Panc1 (cell line): ENCODE data around the gene TIMM50. TPM values are rescaled to one million over a fixed set of nuclear protein-coding genes. Genes with fewer than 3 reads are reported as not detected.

ENCODE experiments used
- ATAC-seq: fragments of 200-7000 bp; cut with Tn5 transposase; 2 replicates; pipeline ENCODE4 v1.9.1; 2020; ENCODE audit warnings: mild to moderate bottlenecking, moderate library complexity
- BruUV-seq: library from RNA; stranded (reverse); fragments of 400-500 nt; replicated peaks from 2 replicates; lab custom pipeline; 2021; lab: Mats Ljungman, UMichigan
- CTCF ChIA-PET: fragments of 300-600 bp; sonication (Branson Sonifier 250); formaldehyde crosslinking; loops from one replicate; lab custom pipeline; 2022; ENCODE audit warnings: antibody characterized with exemption; lab: Charles Lee
- POLR2A ChIA-PET: fragments of 300-600 bp; sonication (Branson Sonifier 250); formaldehyde crosslinking; loops from one replicate; lab custom pipeline; 2022; ENCODE audit warnings: antibody characterized with exemption; lab: Charles Lee
- DNase-seq: peaks from one replicate; pipeline ENCODE4 v3.0.0-alpha.2; 2010; ENCODE audit warnings: low read depth, low spot score
- H3K27ac ChIP-seq: 2 replicates; pipeline ENCODE4 v1.5.1; 2011; ENCODE audit warnings: mild to moderate bottlenecking, low read length, inconsistent platforms
- H3K27me3 ChIP-seq: fragments of 200-500 bp; sonication (Bioruptor generic); 2 replicates; pipeline ENCODE4 v1.6.0; 2014; ENCODE audit warnings: low read length, inconsistent platforms; ENCODE audit not compliant: control insufficient read depth, insufficient read depth
- H3K36me3 ChIP-seq: fragments of 200-500 bp; sonication (Bioruptor generic); 2 replicates; pipeline ENCODE4 v1.5.1; 2014; ENCODE audit warnings: inconsistent platforms, mild to moderate bottlenecking, low read length, moderate library complexity; ENCODE audit not compliant: control insufficient read depth, insufficient read depth
- H3K4me1 ChIP-seq: 2 replicates; pipeline ENCODE4 v1.5.1; 2011; ENCODE audit warnings: inconsistent platforms, mild to moderate bottlenecking, low read length, moderate library complexity; ENCODE audit not compliant: control insufficient read depth, insufficient read depth
- H3K4me3 ChIP-seq, 2 experiments: 2 replicates each; pipeline ENCODE4 v1.5.1; 2011 to 2012; ENCODE audit warnings: low read depth in 2 of 2, low read length in 2 of 2, mild to moderate bottlenecking in 2 of 2, inconsistent platforms in 1 of 2, moderate library complexity in 1 of 2
- H3K9me3 ChIP-seq: fragments of 200-500 bp; sonication (Bioruptor generic); 2 replicates; pipeline ENCODE4 v1.5.1; 2014; ENCODE audit warnings: low read depth, mild to moderate bottlenecking, inconsistent platforms, low read length, moderate library complexity; ENCODE audit not compliant: control insufficient read depth, insufficient read depth
- POLR2AphosphoS5 ChIP-seq: IDR thresholded peaks from 2 replicates; pipeline ENCODE4 v1.6.1; 2012; ENCODE audit warnings: mild to moderate bottlenecking, low read depth, low read length, moderate library complexity
- SIN3A ChIP-seq: IDR thresholded peaks from 2 replicates; pipeline ENCODE4 v1.6.1; 2012; ENCODE audit warnings: low read depth, mild to moderate bottlenecking, low read length, moderate library complexity, borderline replicate concordance; ENCODE audit not compliant: insufficient read depth
- TCF7L2 ChIP-seq: IDR thresholded peaks from 2 replicates; pipeline ENCODE4 v1.6.1; 2011; ENCODE audit warnings: mild to moderate bottlenecking, low read depth, low read length, inconsistent platforms
- in situ Hi-C: cut with HindIII; loops from 2 replicates; pipeline ENCODE4 v1.10.0; 2016; ENCODE audit warnings: low sequenced_read_pairs, low pct_unique_long_range_greater_than_20kb
- intact Hi-C: fragments of 100-400 bp; cut with micrococcal nuclease; formaldehyde crosslinking; loops from one replicate; pipeline ENCODE4 v1.10.0; 2022; ENCODE audit not compliant: unreplicated experiment
- total RNA-seq: library from RNA; stranded (reverse); gene quantifications from one replicate; pipeline ENCODE4 v1.2.1, GENCODE V29; 2021; ENCODE audit not compliant: unreplicated experiment
- TF ChIP-seq, protein P1 (sequence below), 2 experiments: IDR thresholded peaks; 2 replicates each; pipeline ENCODE4 v1.6.1; 2011 to 2012; ENCODE audit warnings: low read depth in 2 of 2, control low read depth in 1 of 2, low read length in 1 of 2, mild to moderate bottlenecking in 1 of 2, moderate library complexity in 1 of 2; ENCODE audit not compliant: insufficient read depth in 1 of 2
- TF ChIP-seq, protein P2 (sequence below): fragments of 450-650 bp; IDR thresholded peaks from 2 replicates; pipeline ENCODE4 v1.5.1; 2017; ENCODE audit warnings: mild to moderate bottlenecking

TIMM50 gene
- total RNA-seq, 1 experiment from 2014 or later = 1,837 TPM

DNA sequence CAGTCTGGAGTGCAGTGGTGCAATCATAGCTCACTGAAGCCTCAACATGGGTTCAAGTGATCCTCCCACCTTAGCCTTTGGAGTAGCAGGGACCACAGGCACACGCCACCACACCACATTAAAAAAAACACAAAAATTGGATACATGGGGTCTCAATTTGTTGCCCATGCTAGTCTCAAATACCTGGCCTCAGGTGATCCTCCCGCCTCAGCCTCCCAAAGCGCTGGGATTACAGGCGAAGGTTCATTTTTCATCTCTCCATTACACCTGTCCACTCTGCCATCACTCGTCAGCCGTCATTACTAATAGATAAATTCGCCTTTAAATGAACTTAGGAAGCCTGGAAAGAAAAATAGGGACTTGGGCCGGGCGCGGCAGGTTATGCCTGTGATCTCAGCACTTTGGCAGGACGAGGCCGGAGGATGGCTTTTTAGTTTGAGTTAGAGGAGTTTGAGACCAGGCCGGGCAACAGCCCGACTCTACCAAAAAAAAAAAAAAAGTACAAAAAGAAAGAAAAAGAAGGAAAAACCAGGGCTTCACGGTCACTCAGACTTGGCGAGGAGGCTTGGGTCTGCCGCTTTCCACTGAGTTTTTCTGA lies 35.9 kb upstream of the TIMM50 start:
- ChIA-PET CTCF (interaction anchor here (0.6 to 4.6 kb wide), 23 partner anchors 9 to 526 kb away, joined by 3 to 36 read pairs (median 7); partner anchors contain the start of genes DLL3, EID2B, PLEKHG2 and PSMC4), POLR2A (interaction anchor here (0.5 to 9.0 kb wide), 40 partner anchors 11 to 835 kb away, joined by 3 to 254 read pairs (median 7); partner anchors contain the start of genes DLL3, EID2B, FBL and RPS16)
- Histone ChIP-seq H3K4me3 (peak overlapping the region; percentile 34 to 56), H3K9me3 (no peaks in the 10 kb centered on the region), H3K4me1 (peaks cover 40% of the 10 kb centered on the region), H3K27ac (peak overlapping the region; percentile 85), H3K36me3 (peaks cover 13% of the 10 kb centered on the region), H3K27me3 (no peaks in the 10 kb centered on the region)
- in situ Hi-C loops (no loop called here), intact Hi-C loops (no loop called here)
- TF ChIP-seq SIN3A (no peak), TCF7L2 (no peak), POLR2AphosphoS5 (no peak)
- TF ChIP-seq, protein P1, sequence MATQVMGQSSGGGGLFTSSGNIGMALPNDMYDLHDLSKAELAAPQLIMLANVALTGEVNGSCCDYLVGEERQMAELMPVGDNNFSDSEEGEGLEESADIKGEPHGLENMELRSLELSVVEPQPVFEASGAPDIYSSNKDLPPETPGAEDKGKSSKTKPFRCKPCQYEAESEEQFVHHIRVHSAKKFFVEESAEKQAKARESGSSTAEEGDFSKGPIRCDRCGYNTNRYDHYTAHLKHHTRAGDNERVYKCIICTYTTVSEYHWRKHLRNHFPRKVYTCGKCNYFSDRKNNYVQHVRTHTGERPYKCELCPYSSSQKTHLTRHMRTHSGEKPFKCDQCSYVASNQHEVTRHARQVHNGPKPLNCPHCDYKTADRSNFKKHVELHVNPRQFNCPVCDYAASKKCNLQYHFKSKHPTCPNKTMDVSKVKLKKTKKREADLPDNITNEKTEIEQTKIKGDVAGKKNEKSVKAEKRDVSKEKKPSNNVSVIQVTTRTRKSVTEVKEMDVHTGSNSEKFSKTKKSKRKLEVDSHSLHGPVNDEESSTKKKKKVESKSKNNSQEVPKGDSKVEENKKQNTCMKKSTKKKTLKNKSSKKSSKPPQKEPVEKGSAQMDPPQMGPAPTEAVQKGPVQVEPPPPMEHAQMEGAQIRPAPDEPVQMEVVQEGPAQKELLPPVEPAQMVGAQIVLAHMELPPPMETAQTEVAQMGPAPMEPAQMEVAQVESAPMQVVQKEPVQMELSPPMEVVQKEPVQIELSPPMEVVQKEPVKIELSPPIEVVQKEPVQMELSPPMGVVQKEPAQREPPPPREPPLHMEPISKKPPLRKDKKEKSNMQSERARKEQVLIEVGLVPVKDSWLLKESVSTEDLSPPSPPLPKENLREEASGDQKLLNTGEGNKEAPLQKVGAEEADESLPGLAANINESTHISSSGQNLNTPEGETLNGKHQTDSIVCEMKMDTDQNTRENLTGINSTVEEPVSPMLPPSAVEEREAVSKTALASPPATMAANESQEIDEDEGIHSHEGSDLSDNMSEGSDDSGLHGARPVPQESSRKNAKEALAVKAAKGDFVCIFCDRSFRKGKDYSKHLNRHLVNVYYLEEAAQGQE (IDR thresholded peaks at IDR 0.05; ENCODE audit: insufficient read depth in 1 of 2, low read depth in 2 of 2, low read length in 1 of 2) = no peak
- TF ChIP-seq, protein P2, sequence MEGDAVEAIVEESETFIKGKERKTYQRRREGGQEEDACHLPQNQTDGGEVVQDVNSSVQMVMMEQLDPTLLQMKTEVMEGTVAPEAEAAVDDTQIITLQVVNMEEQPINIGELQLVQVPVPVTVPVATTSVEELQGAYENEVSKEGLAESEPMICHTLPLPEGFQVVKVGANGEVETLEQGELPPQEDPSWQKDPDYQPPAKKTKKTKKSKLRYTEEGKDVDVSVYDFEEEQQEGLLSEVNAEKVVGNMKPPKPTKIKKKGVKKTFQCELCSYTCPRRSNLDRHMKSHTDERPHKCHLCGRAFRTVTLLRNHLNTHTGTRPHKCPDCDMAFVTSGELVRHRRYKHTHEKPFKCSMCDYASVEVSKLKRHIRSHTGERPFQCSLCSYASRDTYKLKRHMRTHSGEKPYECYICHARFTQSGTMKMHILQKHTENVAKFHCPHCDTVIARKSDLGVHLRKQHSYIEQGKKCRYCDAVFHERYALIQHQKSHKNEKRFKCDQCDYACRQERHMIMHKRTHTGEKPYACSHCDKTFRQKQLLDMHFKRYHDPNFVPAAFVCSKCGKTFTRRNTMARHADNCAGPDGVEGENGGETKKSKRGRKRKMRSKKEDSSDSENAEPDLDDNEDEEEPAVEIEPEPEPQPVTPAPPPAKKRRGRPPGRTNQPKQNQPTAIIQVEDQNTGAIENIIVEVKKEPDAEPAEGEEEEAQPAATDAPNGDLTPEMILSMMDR = no peak
- DNase-seq (no peak), ATAC-seq (no peak)
- TSS peak; percentile 98 for BruUV-seq

DNA sequence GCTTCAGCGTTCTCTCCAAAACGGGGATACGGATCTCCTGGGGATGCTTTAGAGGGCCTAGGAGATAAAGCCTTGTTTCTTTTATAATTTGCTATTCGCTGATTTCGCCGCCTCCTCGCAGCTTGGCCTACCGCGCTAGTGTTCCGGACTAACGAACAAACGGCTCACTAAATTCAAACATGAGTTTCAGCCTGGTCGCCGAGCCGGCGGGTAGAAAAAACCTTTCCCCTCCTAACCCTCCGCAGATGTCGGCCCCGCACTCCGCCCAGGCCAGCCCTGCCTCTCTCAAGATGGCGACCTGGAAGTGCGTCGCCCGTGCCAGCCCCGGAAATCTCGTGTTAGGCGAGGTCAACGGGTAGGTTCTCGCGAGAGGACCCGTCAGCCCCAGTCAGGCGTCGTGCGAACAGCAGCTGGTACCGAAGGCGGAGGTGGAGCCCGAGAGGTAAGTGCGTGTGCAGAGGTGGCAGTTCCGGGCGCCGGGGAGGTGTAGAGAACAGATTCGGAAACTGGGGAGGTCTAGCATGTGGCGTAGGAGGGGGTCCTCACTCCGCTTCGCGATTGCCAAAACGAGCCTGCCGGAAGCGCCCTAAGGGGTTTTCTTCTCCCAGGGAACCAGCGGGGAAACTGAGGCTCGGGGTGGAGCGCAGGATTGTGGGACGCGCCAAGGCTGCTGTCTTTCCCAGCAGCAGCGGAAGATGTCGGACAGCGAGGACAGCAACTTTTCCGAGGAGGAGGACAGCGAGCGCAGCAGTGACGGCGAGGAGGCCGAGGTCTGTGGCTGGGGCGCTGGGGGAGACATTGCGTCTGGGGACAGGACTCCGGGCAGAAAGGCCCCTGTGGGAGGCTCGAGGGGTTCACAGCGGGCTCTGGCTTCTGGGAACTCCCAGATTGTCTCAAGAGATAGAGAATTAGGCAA lies 35.2 kb upstream of the TIMM50 start, which contains the start of gene SUPT5H:
SUPT5H (plus strand) TSS at position 387 of the 916 bp plus-strand sequence; CDS start at position 696, 309 bp downstream.
- Histone ChIP-seq H3K4me1 (peaks cover 32% of the 10 kb centered on the region), H3K36me3 (peaks cover 13% of the 10 kb centered on the region), H3K27me3 (no peaks in the 10 kb centered on the region), H3K9me3 (no peaks in the 10 kb centered on the region), H3K27ac (peak within 1 kb of the TSS; percentile 85), H3K4me3 (peak within 1 kb of the TSS; percentile 34 to 56)
- ATAC-seq (peak; percentile 94), DNase-seq (peak; percentile 100)
- in situ Hi-C loops (no loop called here), intact Hi-C loops (no loop called here)
- TSS peak; percentile 91 for BruUV-seq
- TF ChIP-seq, protein P2 = no peak
- TF ChIP-seq POLR2AphosphoS5 = no peak
- ChIA-PET POLR2A (interaction anchor here (0.5 to 9.0 kb wide), 36 partner anchors 12 to 447 kb away, joined by 3 to 254 read pairs (median 6); partner anchors contain the start of genes DLL3, EID2B, FBL and MED29), CTCF (interaction anchor here (0.6 to 4.6 kb wide), 15 partner anchors 10 to 181 kb away, joined by 3 to 36 read pairs (median 5); partner anchors contain the start of genes DLL3, EID2B and RPS16)
